Measurements from ENCODE around the gene MAPRE2.

Gene MAPRE2

DNA sequence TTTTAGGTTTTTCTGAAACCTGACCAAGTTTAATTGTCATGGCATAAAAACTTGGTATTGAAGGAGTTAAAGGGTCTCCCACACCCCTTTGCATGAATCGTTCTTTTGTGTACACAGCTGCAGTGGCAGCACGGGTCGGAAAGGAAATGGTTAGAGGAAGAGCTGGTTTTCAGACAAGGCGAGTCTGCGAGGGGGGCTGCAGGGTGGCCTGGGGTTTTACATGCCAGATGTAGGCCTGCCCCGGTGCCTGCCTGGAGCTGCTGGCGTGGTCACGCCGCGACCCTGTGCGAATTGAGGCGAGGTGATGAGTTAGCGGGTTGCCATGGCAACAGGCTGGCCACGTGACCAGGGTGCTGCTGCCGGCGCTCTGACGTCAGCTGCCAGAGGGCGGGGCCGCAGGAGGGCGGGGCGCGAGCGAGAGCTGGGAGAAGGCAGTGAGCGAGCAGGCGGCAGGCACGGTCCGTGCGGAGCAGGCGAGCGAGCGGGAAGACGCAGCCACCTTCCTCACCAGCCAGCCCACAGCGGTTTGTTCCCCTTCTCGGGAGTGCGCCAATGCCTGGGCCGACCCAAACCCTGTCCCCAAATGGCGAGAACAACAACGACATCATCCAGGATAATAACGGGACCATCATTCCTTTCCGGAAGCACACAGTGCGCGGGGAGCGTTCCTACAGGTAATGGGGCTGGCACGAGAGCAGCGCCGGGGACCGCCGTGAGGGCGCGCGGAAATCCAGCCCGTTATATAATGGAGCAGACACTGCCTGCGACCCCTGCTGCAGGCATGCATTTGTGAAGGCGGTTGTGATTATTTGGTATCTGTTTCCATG is at the start of gene MAPRE2:
MAPRE2 (plus strand) TSS at position 426 of the 827 bp plus-strand sequence; CDS start at position 553, 127 bp downstream.
- peak; percentile 90 to 91 for DNase-seq

DNA sequence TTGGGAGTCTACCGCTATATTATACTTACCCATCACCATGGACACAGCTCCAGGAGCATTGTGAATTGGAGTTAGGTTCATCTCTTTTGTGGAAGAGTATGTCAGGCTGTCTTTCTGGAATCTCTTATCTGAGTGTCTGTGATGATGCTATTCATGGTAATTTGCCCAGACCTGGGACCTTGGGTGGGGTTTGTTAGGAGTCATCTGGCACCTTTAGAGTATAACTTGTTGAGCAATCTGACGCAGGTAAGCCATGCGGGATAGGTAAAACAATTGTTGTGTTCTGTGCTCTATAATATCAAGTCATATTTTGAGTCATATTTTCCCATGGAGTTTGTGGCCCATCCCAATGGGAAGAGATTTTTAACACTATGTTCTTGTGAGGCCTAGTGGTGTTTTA is 49.7 kb upstream of the MAPRE2 start:
- DNase-seq, result no peak

DNA sequence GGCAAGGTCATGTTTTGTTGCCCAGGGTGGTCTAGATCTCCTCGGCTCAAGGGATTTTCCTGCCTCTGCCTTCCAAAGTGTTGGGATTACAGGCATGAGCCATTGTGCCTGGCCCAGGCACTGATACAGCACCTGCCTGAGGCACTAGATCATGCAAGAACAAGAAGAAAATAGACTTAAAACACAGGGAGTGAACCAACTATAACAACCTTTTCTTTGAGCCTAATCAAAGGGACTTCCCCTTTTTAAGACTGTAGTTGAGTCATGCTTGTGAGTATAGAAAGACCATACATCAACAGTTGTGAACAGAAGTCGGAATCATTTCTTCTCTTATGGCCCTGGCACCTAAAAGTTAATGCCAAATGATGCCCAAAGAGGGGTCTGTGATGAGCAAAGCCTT is 47.9 kb upstream of the MAPRE2 start:
- peak; percentile 43 to 63 for DNase-seq

DNA sequence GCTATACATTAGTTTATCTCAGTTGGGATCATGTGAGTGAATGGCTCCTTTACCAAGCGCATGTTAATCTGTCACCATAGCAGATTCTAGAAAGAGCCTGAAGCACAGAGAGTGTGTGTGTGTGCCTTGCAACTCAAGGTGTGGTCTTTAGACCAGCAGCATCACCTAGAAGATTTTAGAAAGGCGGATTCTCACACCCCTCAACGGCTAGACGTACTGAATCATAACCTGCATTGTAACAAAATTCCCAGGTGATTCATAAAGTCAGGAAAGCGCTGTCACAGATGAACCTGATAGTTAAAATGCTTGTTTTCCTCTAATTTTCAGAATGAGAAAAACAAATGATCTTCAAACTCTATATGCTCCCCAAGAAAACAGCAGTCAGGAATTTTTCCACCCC is 45.5 kb upstream of the MAPRE2 start:
- no peak for DNase-seq

DNA sequence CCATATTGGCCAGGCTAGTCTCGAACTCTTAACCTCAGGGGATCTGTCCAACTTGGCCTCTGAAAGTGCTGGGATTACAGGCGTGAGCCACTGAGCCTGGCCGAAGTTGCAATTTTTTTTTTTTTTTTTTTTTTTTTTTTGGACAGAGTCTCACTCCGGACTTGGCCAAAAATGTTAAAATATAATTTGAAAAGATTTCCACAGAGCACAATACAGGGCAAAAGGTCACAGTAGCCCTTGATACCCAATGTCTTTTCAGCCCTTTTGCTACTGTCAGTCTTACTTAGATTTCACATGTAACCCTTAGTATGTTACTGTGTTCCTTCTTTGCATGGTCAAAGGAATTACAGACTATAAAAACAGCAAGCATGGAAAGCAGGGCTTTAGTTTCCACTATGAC is 42.6 kb upstream of the MAPRE2 start:
- no peak for DNase-seq

DNA sequence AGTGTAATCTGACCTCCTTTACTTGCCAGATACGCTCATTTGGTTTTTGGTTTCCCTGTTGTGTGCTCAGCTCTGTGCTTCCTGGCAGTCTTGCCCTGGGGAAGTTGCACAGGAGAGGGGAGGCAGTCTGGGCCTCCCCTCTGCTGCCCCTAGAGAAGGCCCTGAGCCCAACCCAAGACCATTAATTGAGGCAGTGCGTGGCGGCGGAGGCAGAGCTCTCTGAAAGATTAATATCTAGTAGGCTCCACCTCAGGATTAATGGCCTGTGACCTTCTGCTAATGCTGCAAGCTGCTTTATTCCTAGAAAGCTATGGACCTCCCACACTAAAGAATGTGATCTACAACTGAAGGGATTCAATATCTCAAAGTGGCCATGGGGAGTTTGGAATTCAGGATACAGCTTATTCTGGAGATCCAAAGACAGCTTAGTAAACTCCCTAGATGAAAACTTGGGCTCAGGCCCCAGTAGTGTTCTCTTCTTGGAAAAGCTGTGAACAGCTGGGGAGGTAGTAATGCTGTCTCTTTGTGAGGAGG is 41.4 kb upstream of the MAPRE2 start:
- no peak for DNase-seq

DNA sequence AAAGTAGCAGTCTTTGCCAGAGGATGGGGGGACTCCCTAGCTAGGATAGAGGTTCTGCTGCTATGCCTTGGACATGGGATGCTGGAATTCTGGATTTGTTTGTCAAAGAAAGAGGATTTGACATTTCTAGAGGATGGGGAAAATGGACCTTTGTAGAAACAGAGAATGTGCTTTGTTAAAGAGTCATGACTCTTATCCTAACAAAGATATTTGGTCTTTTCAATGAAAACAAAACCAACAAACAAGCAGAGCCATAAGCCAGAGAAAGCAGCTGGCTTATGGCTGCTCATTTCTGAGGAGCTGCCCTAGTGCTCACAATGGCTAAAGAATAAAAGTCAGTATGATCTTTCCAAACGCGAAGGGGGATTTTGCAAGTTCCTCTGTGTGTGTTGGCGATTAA is 40.8 kb upstream of the MAPRE2 start:
- DNase-seq, result no peak

DNA sequence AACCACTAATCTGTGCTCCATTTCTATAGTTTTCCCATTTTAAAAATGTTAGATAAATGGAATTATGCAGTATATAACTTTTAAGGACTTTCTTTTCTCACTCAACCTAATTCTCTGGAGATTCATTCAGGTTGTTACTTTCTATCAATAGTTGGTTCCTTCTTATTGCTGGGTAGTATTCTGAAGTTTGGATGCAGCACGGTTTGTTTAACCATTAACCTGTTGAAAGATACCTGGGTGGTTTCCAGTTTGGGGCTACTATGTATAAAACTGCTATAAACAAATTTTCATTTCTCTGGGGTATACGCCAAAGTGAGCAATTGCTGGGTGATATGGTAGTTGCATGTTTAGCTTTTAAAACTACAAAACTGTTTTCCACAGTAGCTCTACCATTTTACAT is 39.1 kb upstream of the MAPRE2 start:
- no peak for DNase-seq

DNA sequence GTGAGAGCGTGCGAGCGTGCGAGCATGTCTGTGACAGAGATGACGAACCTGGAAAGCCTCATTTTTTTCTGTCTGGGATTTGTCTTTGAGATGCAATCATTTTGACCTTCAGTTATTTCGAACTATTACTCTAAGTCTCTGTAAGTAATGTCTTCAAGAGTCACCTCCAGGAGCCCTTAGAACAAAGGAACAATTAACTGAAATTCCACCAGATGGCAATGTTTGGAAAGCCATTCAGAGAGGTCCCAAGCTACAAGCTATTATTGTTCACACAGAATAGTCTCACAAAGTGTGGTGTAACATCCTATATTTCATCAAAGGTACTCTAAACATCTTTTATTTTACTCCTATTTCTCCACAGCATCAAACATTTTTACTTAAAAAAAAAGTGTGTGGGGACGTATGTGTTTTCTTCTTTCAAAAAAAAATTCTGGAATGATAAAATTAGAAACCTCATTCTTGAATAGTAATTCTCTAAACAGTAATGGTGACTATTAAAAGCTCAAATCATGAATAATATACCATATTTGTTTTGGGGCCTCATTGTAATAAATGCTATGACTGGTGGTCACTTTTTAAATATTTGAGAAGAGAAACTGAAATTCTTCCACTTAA is 35.1 kb upstream of the MAPRE2 start:
- DNase-seq, result peak; percentile 72 to 79

DNA sequence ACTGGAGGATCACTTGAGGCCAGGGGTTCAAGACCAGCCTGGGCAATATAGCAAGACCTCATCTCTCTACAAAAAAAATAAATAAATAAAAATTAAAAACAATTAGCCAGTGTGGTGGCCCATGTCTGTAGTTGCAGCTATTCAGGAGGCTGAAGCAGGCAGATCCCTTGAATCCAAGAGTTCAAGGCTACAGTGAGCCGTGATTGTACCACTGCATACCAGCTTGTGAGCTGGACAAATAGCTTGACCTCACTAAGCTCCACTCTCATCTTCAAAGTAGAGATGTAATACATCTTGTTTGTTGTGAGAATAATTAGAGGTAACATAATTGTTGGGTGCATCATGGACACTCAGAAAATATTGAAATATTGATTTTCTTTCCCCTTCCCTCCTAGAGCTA is 31.1 kb upstream of the MAPRE2 start:
- DNase-seq, result no peak

DNA sequence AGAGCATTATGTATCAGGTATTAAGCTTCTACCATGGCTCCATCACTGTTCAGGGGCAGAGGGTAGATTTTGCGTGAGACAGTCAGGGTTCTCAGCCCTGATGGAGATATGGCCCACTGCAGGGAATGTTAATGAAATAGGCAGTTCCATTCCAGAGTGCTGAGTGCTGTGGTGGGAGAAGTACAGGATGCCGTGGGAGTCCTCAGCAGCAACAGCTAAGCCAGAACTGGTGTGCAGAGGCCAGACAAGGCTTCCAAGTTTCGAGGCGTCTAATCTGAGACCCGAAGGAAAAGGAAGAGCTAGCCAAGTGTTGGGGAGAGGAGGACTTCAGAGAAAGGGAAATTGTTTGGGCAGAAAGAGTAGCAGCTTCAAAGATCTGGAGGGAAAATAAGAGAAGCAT is 30.2 kb upstream of the MAPRE2 start:
- no peak for DNase-seq

DNA sequence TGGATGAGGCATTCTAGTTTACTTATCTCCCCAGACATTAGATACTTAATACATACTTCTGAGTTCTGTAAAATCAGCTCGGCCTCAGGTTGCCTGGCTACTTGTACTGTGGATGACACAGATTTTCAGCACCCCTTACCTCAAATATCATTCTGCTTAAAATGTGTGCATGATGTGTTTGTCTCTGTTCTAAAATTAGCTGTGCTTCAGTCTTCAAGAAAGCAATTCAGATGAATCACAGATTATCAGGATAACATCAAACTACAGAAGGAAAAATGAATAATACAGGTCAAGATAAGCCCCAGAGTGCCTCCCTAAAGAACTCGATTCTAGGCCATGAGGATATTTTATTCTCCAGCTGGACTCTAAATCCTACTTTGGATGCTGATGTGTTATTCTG is 21.3 kb upstream of the MAPRE2 start:
- no peak for DNase-seq

DNA sequence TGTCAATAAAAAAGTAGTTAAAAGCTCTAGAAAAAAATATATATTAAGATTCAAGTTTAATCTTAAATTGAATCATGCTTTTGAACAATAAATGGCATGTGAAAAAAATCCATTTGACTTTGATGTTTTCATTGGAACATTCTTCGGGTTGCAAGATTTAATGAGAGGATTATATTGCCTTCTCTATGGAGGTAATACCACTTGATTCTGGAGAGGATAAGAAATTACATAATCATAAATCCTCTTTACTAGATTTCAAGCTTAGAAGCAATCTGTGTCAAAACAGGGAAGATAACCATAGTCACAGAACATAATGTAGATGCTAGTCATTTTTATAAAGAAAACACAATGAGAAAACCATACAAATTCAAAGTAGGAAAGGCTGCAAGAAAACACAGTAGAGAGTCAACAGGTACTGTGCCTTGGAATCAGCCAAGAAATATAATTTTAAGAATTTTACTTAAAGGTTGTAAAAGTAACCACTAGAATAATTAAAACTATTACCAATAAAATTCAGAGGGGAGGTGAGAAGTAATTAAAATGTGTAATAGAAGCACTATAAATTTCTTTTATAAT is 18.7 kb upstream of the MAPRE2 start:
- DNase-seq, result no peak

DNA sequence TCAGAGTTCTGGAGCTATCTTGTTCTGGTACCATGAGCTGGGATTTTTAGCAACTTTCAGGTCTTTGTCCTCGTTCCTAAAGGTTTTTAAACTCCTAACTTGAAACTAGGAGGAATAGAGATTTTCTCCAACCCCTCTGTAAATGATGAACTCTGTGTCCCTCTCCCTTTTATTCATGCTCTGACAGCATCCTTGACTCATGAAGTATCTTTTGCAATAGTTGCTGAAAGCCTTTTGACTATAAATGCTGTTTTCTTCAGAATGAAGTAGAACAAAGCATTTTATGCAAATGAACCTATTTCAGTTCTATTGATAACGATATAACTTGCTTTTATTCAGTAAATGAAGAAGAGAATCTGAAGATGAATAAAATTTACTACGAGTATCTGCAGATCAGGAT is 17.0 kb upstream of the MAPRE2 start:
- no peak for DNase-seq

DNA sequence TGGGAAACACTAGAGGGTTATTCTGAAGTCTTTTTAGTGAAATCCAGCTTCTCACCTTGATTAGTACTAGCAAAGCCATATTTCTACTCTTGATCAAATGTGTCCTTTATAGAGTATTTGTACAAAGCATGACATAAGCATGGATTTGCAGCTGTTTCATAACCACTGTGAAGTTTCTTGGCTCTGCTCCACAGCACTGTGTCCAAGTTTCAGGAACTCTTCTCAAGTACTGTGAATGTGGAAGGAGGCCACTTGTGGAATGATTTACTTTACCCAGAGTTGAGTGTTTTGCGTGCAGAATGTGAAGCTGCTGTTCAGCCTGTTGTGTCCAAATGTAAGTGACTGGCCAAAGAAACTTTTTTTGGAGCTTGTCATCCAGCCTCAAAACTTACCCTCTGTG is 16.2 kb upstream of the MAPRE2 start:
- no peak for DNase-seq

DNA sequence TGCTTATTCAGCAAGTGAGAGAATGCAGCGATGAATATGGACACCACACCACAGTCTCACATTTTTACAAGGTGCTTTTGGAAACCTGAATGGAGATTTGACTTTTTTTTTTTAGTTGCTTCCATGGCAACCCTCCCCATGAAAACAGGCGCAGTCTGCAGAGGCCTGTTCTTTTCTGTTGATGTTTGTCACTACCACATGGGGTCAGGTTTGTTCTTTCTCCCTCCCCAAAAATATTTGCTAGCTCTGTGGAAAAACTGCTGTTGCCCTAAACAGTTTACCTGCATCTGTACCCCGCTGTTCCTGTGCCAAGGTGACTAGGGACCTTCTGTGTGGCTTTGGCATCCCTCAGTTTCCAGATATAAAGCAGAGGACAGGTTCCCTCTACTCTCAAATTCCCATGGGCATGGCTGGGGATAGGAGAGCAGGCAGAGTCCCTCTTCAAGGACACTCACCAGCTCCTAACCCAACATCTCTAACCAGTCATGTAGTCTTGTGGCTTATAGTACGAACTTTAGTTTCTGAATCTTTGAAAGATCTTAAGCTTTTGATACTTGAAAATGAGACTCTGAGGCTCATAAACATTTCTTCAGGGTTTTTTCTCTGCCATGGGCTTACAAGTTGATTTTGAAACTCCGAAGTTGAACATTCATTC is 14.7 kb upstream of the MAPRE2 start:
- peak; percentile 8 to 18 for DNase-seq

DNA sequence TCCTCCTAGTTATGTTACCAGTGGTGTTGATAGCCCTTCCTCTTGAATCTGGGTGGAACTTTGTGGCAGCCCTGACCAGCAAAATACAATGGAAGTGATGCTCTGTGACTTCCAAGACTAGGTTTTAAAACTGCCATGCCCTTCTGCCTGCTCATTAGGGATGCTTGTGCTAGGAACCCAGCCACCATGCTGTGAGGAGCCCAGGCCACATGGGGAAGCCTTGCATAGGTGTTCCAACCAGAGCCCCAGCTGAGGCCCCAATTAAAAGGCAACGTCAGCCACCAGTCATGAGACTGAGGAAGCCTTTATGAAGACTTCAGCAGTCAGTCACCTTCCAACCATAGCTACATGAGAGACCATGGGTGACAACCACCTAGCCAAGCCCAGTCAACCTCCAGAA is 14.0 kb upstream of the MAPRE2 start:
- DNase-seq, result no peak

DNA sequence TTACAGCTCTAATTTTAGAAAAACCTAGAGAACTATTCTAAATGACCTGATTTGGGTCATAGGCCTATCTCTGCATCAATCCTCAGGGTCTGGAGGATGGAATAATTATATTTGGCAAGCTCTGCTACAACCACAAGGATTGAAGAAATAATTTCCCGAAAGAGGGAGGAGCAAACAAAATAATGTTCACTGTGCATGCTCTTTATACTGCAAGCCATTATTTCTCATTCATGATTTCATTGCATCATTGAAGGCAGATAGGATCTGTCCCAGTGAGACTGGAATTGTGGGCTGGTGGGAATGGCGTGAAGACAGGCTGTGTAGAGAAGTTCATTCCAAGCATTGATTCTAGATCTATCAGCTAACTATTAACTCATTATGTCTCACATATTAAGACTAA is 12.7 kb upstream of the MAPRE2 start:
- DNase-seq, result no peak

DNA sequence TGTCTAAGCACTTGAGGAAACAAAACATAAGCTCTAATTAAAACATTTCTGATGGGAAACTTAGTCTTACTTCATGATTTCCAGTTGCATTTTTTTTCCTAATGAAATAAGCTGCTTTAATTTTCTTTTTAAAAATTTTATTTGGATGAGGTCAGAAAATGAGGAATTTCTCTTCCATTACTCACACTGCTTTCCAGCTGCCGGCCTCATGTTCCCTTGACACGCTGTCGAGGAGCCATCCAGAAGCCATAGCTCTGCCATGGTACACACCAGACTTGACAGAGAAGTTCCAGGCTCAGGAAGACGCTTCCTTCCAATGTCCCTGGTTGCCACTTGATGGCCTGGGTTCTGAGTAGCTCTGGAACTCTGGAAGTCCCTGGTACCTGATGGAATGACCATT is 12.1 kb upstream of the MAPRE2 start:
- DNase-seq, result no peak

DNA sequence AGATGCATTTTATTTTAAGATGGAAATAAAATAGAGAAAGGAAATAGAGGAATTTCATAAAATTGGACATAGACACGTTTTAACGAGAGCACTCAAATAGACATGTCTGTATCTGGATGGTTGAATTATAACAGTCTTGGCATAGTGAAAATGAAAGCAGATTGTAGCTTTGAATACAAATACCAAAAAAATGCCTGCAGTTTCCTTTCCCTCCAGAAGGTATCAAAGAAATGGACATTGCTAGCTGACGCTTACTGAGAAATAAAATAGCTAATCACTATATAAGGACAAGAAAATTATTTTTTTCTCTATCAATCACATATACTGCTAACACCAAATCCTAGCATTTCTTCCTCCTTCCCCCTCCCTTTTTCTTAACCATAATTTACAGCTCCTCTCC is 11.4 kb upstream of the MAPRE2 start:
- DNase-seq, result peak; percentile 40 to 51

DNA sequence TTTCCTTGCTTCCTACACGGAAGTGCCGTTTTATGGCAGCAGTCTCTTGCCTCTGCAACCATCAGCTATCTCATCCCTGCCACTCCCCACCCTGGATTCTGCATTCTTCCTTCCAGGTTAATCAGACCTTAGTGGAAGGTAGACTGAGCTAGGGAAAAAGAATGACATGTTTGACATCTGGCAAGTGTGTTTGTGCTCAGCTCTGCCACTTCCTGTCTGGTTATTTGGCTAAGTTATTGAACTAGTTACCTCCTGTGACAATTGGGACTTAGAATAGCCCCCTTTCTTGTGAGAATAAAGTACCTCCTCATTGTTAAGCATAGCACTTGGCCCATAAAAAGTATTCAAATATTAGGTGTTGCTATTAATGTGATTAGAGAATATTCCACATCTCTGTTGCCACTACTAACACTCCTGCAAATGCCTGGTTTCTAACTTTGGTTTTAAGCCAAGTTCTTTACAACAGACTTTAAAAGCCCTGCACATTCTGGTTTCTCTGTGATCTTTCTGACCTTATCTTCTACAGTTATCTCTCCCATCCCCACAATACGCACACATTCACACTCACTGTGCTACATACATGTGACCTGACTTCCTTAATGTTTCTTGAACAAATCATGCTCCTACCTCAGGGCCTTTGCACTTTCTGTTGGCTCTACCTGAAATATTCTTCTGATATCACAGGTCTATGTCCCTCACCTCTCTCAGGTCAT is 10.8 kb upstream of the MAPRE2 start:
- DNase-seq, result peak in 1 of 2 experiments; percentile 19

DNA sequence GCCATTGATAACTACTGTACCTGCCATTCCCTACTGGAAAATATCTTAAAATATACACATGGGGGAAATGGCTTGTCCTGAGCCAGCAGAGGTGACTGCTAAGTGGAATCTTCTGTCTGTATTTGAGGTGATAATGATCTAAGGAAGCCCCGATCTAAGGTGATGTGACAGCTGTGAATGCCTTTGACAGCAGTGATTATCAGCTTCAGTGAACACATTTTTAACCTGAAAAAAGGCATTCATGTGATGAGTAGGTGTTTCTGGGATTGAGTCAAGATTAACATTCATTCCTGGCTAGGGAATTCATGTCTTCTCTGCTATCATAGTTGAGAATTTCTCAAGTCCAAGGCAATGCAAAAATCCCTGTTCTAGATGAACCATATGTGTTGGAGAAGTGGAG is 9.1 kb upstream of the MAPRE2 start:
- DNase-seq, result no peak

DNA sequence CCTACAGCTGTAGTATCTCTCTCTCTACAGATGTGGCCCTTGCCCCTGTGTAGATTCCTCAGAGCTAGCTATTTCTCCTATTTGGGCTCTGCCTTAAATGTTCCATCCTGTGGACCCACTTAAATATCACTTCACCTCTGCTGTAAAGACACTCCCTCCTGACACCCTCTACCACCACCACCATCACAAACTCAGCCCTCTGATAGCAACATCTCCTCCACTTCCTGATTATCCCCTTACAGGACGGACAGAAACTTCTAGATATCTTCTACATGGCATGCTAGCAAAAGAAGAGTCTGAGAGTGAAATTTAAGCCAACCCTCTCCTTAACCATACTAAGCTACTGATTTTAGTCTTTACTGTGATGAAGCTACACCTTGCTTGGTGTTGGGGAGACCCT is 3.2 kb upstream of the MAPRE2 start:
- no peak for DNase-seq

Measured in AML-193 (cell line).